Lung (tissue), 12 donors: ENCODE measurements around the gene CACNA1C. TPM values are rescaled to one million over a fixed set of nuclear protein-coding genes. Genes with fewer than 3 reads are reported as not detected.

Experiments
- ATAC-seq: fragments of 200-7000 bp; cut with Tn5 transposase; one replicate; pipeline ENCODE4 v1.9.1; 2020; ENCODE audit warnings: moderate number of reproducible peaks; ENCODE audit not compliant: insufficient read depth, low FRiP score
- DNase-seq, 3 donors: peaks; one replicate each; pipeline ENCODE4 v3.0.0-alpha.2; 2013 to 2017
- H3K27ac ChIP-seq, 2 donors: one replicate each; pipeline ENCODE4 v1.5.1; 2013; ENCODE audit warnings: mild to moderate bottlenecking in 2 of 2, moderate library complexity in 2 of 2, control low read depth in 1 of 2, inconsistent platforms in 1 of 2, low read depth in 1 of 2, low read length in 1 of 2
- H3K27me3 ChIP-seq, 3 donors: one replicate each; pipeline ENCODE4 v1.5.1; 2013; ENCODE audit warnings: low read length in 2 of 3; ENCODE audit not compliant: control insufficient read depth in 3 of 3, insufficient read depth in 3 of 3
- H3K36me3 ChIP-seq, 4 donors: one replicate each; pipeline ENCODE4 v1.5.1; 2013; ENCODE audit warnings: low read length in 4 of 4, mild to moderate bottlenecking in 1 of 4, moderate library complexity in 1 of 4; ENCODE audit not compliant: control insufficient read depth in 4 of 4, insufficient read depth in 4 of 4
- H3K4me1 ChIP-seq, 5 donors: one replicate each; pipeline ENCODE4 v1.5.1; 2013; ENCODE audit warnings: low read length in 5 of 5, mild to moderate bottlenecking in 2 of 5, moderate library complexity in 1 of 5; ENCODE audit not compliant: control insufficient read depth in 5 of 5, insufficient read depth in 5 of 5
- H3K4me3 ChIP-seq: one replicate; pipeline ENCODE4 v1.5.1; 2013; ENCODE audit warnings: mild to moderate bottlenecking, control low read depth, moderate library complexity
- H3K9ac ChIP-seq, 2 donors: one replicate each; pipeline ENCODE4 v1.5.1; 2013; ENCODE audit warnings: low read length in 2 of 2, control low read depth in 1 of 2; ENCODE audit not compliant: insufficient read depth in 1 of 2
- H3K9me3 ChIP-seq, 4 donors: one replicate each; pipeline ENCODE4 v1.5.1; 2013; ENCODE audit warnings: low read length in 3 of 4, mild to moderate bottlenecking in 1 of 4, moderate library complexity in 1 of 4; ENCODE audit not compliant: control insufficient read depth in 4 of 4, insufficient read depth in 3 of 4
- CTCF ChIP-seq: IDR thresholded peaks from 2 replicates; pipeline ENCODE4 v1.5.1; 2012; ENCODE audit warnings: mild to moderate bottlenecking; ENCODE audit errors: control extremely low read depth, extremely low read depth
- WGBS, 2 donors: extraction: QIAGEN DNeasy Blood & Tissue Kit; methylation state at CpG; one replicate each; pipeline ENCODE4 v1.1.7; 2013; 5-methylcytosine and 5-hydroxymethylcytosine counted together
- polyA plus RNA-seq, 2 donors: library from polyadenylated mRNA; stranded (reverse); fragments of 200-250 nt; gene quantifications; one replicate each; pipeline ENCODE4 v1.2.1, GENCODE V29; 2013
- total RNA-seq, 2 donors: library from RNA; depleted of rRNA in 1 of 2; stranded (reverse); fragments of >200 nt in 1 of 2; gene quantifications; one replicate each; pipeline ENCODE4 v1.2.1, GENCODE V29; 2014 to 2021
- donor health status: control.
- donor health status: control.
- donor health status: Bipolar disorder and iron deficiency.
- donor health status: healthy.
- donor health status: DM: yes; HTN: yes; CAD: no.

CACNA1C gene
- total and polyA plus RNA-seq, 4 donors, result 3.2 to 17.5 (median 7.5) TPM

GRCh38 chr12:2555487-2556082 lies 502.8 kb downstream of the CACNA1C start:
- 88 to 92% methylated on average over 19 of the region's 19 CpGs for WGBS, 2 donors
- peaks cover 0 to 7% (median 3%) of the 10 kb centered on the region in 4 donors for H3K36me3 ChIP-seq
- no peak for DNase-seq

GRCh38 chr12:2557597-2557996 lies 504.8 kb downstream of the CACNA1C start:
- ATAC-seq (no peak), DNase-seq (no peak)
- Histone ChIP-seq H3K4me3 (no peak overlapping the region), H3K4me1 (peaks cover 0 to 19% (median 5%) of the 10 kb centered on the region in 5 donors), H3K9me3 (no peaks in the 10 kb centered on the region), H3K36me3 (peaks cover 0 to 7% (median 3%) of the 10 kb centered on the region in 4 donors), H3K27ac (no peak overlapping the region), H3K9ac (no peak overlapping the region), H3K27me3 (no peaks in the 10 kb centered on the region)
- WGBS, 2 donors, result 74 to 86% methylated on average over 3 of the region's 3 CpGs
- TF ChIP-seq CTCF, result no peak

More at GRCh38 chr12:2555487-2556082, 502.8 kb downstream of the CACNA1C start:
- H3K27me3 ChIP-seq, result no peaks in the 10 kb centered on the region
- no peak overlapping the region for H3K4me3 ChIP-seq
- no peak overlapping the region for H3K27ac ChIP-seq
- no peak for TF ChIP-seq CTCF
- H3K9ac ChIP-seq, result no peak overlapping the region
- no peaks in the 10 kb centered on the region for H3K9me3 ChIP-seq
- H3K4me1 ChIP-seq, result peaks cover 0 to 21% (median 4%) of the 10 kb centered on the region in 5 donors
- no peak for ATAC-seq

GRCh38 chr12:2559931-2560330 lies 507.1 kb downstream of the CACNA1C start:
- DNase-seq (no peak), ATAC-seq (no peak)
- peaks cover 0 to 5% (median 0%) of the 10 kb centered on the region in 4 donors for H3K36me3 ChIP-seq
- WGBS, 2 donors, result 87 to 94% methylated on average over 6 of the region's 6 CpGs
- H3K27me3 ChIP-seq, result no peaks in the 10 kb centered on the region
- no peak overlapping the region for H3K27ac ChIP-seq
- no peak for TF ChIP-seq CTCF
- H3K9me3 ChIP-seq, result no peaks in the 10 kb centered on the region
- H3K4me3 ChIP-seq, result no peak overlapping the region
- H3K9ac ChIP-seq, result no peak overlapping the region
- H3K4me1 ChIP-seq, result peaks cover 0 to 22% (median 5%) of the 10 kb centered on the region in 5 donors

- Histone ChIP-seq H3K27me3 (no peaks in the 10 kb centered on the region), H3K9me3 (no peaks in the 10 kb centered on the region), H3K36me3 (peaks cover 0 to 5% (median 0%) of the 10 kb centered on the region in 4 donors), H3K4me1 (peaks cover 0 to 22% (median 5%) of the 10 kb centered on the region in 5 donors), H3K27ac (no peak overlapping the region), H3K4me3 (no peak overlapping the region), H3K9ac (no peak overlapping the region)
- TF ChIP-seq CTCF, result no peak
- DNase-seq (no peak), ATAC-seq (no peak)
- 62 to 75% methylated on average over 4 of the region's 4 CpGs for WGBS, 2 donors
Observed at GRCh38 chr12:2560356-2560755, 507.6 kb downstream of the CACNA1C start.
